ENCODE measurements around the gene SYTL2.
"Not testable (repeated sequence)": the region's sequence is repeated elsewhere in the genome, so short reads cannot be mapped to it uniquely, and the experiment has no call there.

SYTL2 gene

DNA sequence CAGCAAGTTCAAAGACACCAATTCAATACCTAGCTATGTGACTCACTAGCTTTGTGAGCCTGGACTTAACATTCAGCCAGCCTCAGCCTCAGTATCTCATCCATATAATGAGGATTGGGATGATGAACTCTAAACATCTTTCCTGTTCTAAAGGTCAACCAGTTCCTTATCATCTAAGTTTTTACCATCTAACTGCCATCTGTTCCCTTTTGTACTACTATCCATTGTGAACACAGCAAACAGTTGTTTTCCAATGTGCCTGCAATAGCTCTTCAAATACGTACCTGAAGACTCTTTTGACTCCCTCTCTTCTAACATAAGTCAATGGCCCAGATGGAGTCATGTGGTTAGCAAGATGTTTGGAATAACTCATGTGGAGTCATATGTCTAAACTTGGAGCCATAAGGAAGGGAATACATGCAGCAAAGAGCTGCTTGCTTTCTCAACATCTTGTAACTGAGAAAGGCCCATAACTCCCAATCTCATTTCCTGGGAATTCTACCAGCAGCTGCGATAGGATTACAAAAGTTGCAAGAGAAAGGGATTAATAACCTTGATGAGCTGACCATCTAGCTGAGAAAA is 19.4 kb downstream of the SYTL2 start:
- DNase-seq (ENCODE audit: low read depth in 1 of 2, low spot score in 1 of 2) = no peak

DNA sequence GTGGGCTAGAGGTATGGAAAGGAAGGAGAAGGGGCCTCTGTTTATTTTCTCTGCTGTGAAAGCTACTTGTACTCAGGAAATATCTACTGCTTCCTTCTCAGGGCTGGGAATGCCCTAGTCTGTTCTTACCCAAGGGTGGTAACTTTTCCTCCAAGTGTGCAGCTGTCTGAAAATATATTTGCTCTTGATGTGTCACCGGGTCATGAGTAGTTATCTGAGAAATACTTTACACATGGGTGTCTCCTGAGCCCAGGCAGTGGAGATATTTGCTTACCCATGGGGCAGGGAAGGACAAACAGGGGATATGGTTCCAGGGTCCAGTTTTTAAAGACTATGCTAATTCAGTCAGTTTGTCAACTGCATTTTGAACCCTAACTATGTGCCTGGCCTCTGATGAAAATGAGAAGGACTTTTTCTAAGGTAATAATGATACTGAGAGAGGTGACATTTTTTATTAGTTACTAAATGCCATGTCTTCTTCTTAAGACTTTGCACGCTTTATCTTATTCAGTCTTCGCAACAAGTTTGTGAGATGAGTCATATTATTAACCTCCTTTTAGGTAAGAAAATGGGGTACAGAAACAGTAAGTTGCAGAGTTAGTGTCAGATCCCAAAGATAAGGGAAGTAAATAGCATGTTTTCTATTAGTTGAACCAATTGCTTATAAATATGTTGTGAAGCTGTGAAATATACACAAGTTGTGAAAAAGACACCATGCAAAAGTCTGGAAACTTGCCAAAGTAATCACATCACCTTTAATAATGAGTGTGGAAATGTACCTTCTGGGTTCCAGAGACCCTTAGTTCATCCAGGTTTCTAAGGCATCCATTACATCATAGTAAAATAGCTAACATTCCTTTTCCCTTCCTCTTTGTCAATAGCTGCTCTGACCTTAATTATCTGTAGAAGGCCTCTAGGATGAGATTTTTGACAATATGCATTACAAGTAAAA is 22.9 kb downstream of the SYTL2 start:
- no peak for DNase-seq (ENCODE audit: low read depth in 1 of 2, low spot score in 1 of 2)

DNA sequence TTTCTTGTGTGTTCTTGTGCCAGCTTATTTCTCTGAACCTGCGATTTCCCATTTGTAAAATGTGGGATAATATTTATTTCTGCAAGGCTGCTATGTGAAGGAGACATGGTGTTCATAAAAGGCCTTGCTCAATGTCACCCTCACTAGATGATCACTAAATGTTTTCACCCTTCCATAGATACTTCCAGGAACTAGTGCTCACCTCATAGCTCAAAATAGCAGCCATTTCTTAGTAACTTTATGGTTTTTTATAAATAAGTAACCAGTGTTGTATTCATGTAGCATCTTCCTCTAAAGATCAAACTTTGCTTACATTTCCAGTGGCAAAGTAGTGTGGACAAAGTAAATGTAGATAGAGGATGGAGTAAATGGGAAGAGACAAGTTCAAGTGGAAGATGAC is 23.8 kb downstream of the SYTL2 start:
- no peak for DNase-seq (ENCODE audit: low read depth in 1 of 2, low spot score in 1 of 2)

DNA sequence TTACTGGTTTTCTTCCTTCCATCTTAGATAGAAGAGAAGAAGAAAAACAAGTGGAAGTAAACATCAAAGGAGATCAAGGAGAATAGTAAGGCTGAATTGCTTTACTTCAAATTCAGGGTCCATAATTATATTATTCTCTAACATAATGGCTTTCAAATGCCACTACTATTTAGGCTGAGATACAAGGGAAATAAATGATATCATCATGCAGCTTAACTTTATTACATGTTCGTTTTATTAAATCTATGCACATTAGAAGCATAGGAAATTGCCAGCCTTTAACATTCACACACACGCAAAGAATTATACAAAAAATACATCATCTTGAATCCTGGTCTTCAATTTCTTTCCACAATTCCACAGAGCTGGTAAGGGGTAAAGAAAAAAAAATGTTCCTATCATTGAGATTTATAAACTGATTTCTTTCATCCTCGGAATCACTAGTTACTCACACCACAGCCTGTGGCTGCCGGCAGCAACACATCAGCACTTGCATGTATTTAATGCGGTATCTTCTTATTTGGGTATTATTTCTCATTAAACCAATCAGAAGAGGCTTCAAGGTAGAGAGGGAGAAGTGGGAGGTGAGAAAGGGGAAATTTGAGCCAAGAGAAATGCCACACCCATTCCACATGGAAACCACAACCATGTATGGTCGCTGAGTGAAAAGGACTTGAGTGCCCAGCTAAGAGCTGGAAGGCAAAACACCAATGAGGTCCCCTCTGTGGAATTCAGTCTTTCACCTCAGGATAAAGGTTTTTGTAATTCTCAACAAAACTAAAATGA is 26.3 kb downstream of the SYTL2 start:
- no peak for DNase-seq (ENCODE audit: low read depth in 1 of 2, low spot score in 1 of 2)

DNA sequence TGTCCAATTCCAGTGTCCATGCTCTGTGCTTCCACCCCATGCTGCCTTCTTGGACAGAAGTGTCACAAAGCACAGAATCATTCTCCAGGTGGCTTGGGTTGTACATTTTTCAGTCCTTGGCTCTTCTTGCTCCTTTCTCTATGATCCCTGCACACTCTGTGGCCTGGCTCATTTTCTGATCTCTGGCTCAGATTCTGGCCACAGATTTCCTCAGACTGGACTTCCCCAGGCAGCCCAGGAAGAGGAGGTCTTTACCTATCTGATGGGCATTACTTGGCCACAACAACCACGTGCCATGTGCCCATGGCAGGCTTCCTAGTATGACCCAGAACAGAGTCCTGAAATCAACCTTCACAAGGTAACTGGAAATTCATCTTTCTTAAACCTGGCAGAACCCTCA is 27.2 kb downstream of the SYTL2 start:
- DNase-seq (ENCODE audit: low read depth in 1 of 2, low spot score in 1 of 2) = no peak

DNA sequence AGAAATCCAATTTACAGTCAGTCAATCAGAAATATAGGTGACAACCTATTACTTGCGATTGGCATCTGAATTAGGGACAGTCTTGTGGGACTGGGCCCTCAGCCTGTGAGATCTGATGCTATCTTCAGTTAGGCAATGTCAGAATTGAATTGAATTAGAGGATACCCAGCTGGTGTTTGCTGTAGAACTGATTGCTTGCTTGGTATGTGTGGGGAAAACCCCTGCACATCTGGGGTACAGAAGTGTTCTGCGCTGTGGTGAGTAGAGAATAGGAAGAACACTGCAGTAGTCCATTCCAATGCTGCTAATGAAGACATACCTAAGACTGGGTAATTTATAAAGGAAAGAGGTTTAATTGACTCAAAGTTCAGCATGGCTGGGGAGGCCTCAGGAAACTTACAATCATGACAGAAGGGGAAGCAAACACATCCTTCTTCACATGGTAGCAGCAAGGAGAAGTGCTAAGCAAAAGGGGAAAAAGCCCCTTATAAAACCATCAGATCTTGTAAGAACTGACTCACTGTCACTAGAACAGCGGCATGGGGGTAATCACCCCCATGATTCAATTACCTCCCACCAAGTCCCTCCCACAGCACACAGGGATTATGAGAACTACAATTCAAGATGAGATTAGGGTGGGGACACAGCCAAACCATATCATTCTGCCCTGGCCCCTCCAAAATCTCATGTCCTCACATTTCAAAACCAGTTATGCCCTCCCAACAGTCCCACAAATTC is 30.0 kb downstream of the SYTL2 start:
- DNase-seq (ENCODE audit: low read depth in 1 of 2, low spot score in 1 of 2) = not testable (repeated sequence)

DNA sequence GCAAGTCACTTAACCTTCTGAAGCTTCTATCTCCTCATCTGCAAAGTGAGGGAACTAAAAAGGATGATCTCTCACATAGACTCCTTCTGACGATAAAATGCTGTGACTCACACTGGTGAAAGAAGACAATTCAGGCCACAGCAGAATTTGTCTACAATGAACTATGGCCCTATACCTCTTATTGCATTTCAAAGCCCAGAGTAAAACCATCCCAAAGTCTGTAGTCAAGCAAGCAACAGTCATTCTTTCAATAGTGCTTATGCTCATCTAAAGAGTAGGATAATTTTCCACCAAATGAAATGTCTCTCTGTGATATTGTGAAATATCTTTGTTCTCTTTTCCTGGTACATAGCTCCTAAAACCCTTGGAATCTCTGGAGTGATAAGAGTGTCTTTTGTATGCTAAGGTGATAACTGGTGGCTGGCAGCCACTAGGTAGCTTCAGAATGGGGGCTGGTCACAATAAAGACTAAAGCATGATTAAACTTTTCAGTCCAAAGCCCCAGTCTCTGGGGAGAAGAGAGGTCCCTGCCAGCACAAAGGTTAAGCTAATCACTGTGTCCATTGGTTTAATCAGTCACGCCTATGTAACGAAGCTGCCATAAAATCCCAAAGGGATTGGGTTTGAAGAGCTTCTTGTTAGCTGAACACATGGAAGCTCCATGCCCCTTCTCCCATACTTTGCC is 30.8 kb downstream of the SYTL2 start:
- no peak for DNase-seq (ENCODE audit: low read depth in 1 of 2, low spot score in 1 of 2)

DNA sequence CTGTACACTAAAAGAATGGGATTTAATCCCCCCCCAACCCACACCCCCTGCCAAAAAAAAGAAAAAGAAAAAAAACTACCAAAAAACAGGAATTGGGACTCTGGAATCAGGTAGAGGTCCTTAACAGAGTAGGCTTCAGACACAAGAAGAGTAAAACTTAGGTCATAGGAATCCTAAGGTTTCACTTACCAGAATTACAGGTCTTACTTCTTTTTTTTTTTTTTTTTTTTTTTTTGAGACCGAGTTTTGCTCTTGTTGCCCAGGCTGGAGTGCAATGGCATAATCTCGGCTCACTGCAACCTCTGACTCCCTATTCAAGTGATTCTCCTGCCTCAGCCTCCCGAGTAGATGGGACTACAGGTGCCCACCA is 33.4 kb downstream of the SYTL2 start:
- DNase-seq (ENCODE audit: low read depth in 1 of 2, low spot score in 1 of 2) = not testable (repeated sequence)

DNA sequence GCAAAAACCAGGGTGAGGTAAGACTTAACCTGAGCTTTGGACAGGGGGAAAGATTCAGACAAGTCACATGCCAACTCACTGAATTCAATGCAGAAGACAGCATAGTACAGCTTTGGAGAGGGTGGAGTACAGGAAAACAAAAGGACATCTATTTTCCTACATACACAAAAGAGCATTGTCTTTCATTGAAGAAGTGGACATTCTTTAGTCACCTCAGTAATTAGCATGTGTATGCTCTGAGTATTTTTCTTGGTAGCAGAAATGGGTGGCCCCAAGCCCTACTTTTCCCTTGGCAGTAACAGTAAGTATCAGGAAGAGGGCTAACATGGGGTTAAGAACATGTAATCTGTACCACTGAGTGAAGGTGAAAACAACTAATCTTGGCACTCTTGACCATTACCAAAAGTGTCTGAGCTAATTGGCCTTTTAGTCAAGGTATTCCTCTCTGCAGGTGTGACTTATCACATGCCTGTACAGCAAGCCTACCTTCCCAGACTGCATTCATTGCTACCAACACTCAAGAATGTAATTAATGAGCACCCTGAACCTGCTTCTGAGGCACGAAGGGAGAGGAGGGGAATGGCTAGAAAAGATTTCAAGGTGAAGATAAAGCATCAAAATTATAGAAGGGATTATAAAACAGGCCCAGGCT is 33.9 kb downstream of the SYTL2 start:
- DNase-seq (ENCODE audit: low read depth in 1 of 2, low spot score in 1 of 2) = no peak

DNA sequence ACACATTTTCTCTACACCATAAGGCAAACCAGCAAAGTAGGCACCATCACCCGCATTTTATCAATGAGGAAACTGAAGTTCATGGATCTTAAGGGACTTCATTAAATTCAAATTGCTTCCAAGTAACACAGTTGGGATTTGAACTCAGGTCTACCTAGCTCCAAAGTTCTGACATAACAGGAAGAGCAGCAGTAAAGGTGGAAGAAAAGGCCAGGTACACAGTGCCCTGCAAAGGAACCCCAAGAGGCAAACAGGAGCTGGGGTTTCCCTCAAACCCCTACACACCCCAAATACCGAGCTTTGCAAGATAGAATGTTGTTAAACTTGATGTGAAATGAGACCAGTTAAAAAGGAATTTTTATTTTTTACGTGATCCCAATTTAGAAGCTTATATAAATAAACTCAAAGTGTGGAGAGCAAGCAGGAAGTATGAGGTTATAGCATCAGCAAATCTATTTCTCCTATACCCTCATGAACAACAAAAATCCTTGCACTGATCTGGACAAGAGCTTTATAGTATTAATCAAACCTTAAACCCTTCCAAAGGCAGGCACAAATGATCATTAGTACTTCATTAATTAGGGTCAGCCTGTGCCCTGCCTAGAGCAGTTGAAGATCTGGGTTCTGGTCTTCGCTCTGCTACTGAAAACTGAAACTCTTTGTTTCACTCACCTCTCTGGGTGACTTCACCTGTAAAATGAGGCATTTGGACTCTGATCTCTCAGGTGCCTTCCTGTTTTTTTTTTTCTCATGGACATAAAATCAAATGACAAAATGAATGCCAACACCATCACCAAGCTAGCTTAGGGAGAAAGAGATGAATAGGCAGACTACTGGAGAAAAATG is 36.5 kb downstream of the SYTL2 start:
- no peak for DNase-seq (ENCODE audit: low read depth in 1 of 2, low spot score in 1 of 2)

DNA sequence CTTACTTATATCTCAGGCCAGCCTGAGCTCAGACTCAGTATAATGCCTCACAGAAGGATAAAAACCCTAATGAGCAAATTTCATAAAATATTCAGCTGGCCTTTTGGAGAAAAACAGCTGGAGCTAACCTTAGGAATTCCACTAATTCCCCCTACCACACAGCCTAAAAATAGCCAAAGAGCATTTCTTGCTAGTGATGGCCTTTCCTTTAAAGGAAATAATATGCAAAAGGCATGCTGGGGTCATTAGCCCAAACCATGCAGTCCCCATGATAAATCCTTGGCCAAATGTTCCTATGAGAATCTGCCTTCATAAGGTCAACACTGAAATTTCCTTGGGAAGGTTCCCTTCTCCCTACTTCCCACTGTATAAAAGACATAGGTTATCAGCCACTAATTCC is 38.2 kb downstream of the SYTL2 start:
- no peak for DNase-seq (ENCODE audit: low read depth in 1 of 2, low spot score in 1 of 2)

DNA sequence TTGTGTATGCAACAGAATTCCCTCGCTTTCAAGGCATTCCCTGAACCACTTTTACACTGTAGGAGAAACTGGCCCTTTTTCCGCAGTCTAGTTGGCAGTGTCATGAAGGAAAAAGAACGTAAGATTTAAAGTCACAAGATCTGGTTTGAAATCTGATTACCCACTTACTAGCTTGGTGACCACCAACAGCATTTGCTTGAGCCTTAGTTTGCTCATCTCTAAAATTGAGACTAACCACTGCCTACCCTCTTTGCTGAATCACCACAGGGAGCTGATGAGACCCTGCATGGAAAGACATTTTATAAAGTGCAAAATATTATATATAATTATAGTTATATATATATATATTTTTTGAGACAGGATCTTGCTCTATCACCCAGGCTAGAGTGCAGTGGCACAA is 39.4 kb downstream of the SYTL2 start:
- no peak for DNase-seq (ENCODE audit: low read depth in 1 of 2, low spot score in 1 of 2)

DNA sequence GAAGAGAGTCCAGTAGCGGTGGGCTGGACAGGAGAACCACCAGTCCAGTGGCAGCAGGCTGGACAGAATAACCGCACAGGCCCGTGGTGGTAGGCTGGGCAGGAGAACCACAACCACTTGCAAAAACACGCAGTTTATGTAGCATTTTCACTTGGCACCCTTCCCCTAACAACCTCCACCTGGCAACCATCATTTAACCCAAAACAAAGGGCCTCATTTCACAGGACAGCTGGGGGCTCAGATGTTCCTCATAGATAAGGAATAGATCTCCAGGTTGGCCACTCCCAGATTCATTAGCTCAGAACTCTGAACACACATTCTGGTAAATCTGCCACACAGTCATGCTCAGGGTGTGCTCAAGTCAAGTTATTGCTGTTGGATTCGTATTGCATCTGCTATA is 41.2 kb downstream of the SYTL2 start:
- no peak for DNase-seq (ENCODE audit: low read depth in 1 of 2, low spot score in 1 of 2)

DNA sequence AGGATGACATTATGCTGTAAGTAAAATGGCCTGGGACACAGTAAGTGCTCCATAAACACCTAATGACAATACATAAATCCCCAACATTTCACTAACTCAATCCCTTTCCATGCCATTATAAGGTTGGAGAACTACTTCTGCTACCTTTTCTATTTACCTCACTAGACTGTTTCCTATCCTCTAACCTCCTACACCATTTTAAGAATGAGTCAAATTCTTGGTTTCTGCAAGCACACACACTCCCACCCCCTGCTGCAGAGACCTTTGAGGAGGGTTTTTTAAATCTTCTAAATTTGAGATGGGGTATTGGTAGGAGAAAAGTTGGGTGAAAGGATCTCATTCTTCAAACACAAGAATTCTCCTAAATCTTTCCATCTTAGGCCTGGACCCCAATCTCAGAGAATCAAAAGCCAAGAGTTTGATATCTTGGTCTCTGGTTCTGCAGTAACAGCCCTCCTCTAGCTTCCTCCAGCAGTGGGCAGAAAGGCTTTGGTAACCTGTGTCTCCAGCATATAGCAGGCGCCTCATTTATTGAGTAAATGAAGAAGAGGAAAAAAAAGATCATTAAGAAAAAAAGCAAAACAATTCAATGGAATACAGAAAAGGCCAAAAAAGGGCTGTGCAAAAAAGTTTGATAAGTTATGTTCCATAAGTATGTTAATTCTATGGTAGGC is 42.3 kb downstream of the SYTL2 start:
- DNase-seq (ENCODE audit: low read depth in 1 of 2, low spot score in 1 of 2) = no peak

DNA sequence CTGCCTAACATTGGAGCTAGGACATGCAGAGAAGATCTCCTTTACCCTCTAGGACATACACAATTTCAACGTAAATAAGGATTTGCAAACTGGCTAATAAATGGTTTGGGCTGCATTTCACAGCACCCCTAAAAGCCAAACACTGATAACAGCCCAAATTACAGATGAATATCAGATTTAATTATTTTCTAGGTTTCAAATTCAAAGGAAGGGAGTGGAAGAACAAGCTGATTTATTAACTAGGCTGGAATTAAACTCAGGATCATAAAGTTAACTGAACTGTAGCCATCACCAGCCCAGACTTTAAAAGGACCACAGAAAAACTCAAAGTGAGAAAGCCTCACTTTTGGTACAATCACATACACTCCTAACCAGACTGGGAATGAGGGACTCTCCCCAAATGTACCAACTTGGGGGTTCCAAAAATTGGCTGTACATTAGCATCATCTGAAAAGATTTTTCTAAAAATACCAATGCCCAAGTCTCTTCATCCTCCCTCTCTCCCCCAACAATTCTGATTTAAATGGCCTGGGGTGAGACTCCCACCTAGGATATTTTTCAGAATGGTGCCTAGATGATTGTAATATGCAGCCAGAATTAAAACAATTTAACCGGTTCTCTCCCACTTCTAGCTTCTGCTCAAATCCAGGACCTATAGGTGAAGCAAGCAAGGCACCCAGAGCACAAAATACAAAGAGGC is 43.5 kb downstream of the SYTL2 start:
- no peak for DNase-seq (ENCODE audit: low read depth in 1 of 2, low spot score in 1 of 2)

DNA sequence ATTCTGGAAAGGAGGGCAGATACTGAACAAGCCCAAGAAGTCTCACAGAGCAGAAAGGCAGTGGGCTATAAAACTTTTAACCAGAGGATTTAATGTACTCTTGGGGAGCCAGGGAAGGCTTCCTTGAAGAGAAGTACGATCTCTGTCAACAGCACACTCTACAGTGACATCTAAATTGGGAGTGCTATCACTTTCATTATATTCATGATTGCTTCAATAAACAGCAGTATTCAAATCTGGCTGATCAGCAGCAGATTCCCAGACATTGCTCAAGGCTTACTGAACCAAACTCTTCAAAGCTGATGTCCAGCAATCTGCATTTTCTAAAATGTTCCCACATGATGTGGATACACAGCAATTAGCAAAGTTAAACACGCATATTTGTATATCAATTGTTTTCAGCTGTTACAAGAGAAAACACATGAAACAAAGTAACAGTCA is 44.2 kb downstream of the SYTL2 start:
- no peak for DNase-seq (ENCODE audit: low read depth in 1 of 2, low spot score in 1 of 2)

DNA sequence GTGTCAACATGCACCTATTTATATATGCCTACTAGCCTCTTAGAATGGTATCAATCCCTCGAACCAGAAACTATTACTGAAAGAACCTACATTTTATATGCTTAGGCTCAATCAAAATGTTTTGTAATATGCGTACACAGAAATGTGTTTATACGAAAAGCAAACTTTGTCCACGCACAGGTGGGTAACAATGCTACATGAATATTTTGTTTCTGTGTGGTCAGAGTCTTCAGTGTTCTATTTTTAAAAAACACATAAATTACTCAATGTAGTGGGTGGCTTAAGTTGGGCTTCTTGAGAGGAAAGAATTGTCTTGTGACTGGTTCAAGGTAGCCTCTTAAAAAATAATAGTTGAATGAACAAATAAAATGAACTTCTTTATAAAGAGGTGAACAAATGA is 46.1 kb downstream of the SYTL2 start:
- no peak for DNase-seq (ENCODE audit: low read depth in 1 of 2, low spot score in 1 of 2)

DNA sequence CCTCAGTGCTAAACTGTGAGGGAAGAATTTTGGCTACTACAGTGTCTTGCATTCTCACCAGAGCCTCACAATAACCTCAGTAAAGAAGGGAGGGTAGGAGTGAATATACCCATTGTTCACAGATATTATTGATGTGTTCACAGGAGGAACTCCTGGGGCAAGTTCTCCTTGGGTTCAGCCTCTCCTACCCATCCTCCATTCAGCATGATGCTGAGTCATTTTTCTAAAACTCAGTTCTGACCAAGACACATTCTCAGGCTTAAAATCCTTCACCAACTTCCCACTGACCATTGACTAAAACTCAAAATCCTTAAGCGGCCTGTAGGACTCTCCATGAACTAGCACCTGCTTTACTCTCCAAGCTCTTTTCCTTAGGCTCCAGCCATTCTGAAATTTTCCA is 48.7 kb downstream of the SYTL2 start:
- no peak for DNase-seq (ENCODE audit: low read depth in 1 of 2, low spot score in 1 of 2)

Measured in activated T-helper 1 cell treated with anti-CD3 and anti-CD28 coated beads, Interleukin-2, amount 50 U/mL, for 16 hours (primary cell).